ENCODE measurements around the gene DNER.

DNA sequence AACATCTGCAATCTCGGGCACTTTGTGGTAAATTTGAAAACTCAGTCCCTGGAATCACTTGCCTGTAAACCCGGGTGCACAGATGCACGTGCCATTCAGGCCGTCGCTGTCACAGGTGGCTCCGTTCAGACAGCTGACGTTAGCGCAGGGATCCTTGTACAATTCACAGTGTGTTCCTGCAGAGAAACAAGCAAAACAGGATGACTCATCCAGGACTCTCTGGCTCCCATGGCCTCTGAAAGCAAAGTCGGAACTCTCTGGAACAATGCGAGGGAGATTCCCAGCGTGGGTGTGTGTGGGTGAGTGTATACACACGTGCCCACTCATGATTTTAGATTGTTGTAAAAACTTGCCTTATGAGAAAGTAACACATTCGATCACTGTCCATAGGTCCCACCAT, 307.2 kb downstream of the DNER start:
- no peak for TF ChIP-seq RCOR1 (IDR thresholded peaks at IDR 0.05; ENCODE audit: low read length)
- TF ChIP-seq, protein P1, sequence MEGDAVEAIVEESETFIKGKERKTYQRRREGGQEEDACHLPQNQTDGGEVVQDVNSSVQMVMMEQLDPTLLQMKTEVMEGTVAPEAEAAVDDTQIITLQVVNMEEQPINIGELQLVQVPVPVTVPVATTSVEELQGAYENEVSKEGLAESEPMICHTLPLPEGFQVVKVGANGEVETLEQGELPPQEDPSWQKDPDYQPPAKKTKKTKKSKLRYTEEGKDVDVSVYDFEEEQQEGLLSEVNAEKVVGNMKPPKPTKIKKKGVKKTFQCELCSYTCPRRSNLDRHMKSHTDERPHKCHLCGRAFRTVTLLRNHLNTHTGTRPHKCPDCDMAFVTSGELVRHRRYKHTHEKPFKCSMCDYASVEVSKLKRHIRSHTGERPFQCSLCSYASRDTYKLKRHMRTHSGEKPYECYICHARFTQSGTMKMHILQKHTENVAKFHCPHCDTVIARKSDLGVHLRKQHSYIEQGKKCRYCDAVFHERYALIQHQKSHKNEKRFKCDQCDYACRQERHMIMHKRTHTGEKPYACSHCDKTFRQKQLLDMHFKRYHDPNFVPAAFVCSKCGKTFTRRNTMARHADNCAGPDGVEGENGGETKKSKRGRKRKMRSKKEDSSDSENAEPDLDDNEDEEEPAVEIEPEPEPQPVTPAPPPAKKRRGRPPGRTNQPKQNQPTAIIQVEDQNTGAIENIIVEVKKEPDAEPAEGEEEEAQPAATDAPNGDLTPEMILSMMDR (IDR thresholded peaks at IDR 0.05): no peak
